Esophagus mucosa (tissue), 1 donor: ENCODE results near the gene CDHR5. TPM values are rescaled to one million over a fixed set of nuclear protein-coding genes. Genes with fewer than 3 reads are reported as not detected.

Source experiments
- total RNA-seq: library from RNA; stranded (reverse); gene quantifications from one replicate; pipeline ENCODE4 v1.2.4, GENCODE V29; 2023
- donor health status: DM: yes; HTN: yes; CAD: no.

The CDHR5 gene
- total RNA-seq, 1 donor from 2014 or later, result not detected

Other genes starting within 250 kb of the CDHR5 start
- 359 TPM for gene PKP3, start 230.7 kb downstream of the CDHR5 start, total RNA-seq
- 15.4 TPM for gene SIGIRR, start 210.0 kb downstream of the CDHR5 start, total RNA-seq
- 12.8 TPM for gene ANO9, start 182.9 kb downstream of the CDHR5 start, total RNA-seq
- 12.0 TPM for gene PTDSS2, start 174.7 kb downstream of the CDHR5 start, total RNA-seq
- gene RNH1, start 117.7 kb downstream of the CDHR5 start, total RNA-seq, result 152 TPM
- 118 TPM for gene HRAS, start 89.4 kb downstream of the CDHR5 start, total RNA-seq
- gene LRRC56, start 87.4 kb downstream of the CDHR5 start, total RNA-seq, result 1.3 TPM
- gene LMNTD2, start 64.2 kb downstream of the CDHR5 start, total RNA-seq, result 3.0 TPM
- 19.6 TPM for gene RASSF7, start 64.0 kb downstream of the CDHR5 start, total RNA-seq
- 17.6 TPM for gene PHRF1, start 48.5 kb downstream of the CDHR5 start, total RNA-seq
- 19.5 TPM for gene IRF7, start 9.0 kb downstream of the CDHR5 start, total RNA-seq
- not detected for gene SCT, start 2.2 kb upstream of the CDHR5 start, total RNA-seq
- gene DRD4, start 12.3 kb upstream of the CDHR5 start, total RNA-seq, result 0.16 TPM
- 23.8 TPM for gene DEAF1, start 70.3 kb upstream of the CDHR5 start, total RNA-seq
- 15.7 TPM for gene TMEM80, start 70.9 kb upstream of the CDHR5 start, total RNA-seq
- 259 TPM for gene EPS8L2, start 81.3 kb upstream of the CDHR5 start, total RNA-seq
- 263 TPM for gene TALDO1, start 122.5 kb upstream of the CDHR5 start, total RNA-seq
- 38.4 TPM for gene GATD1, start 152.5 kb upstream of the CDHR5 start, total RNA-seq
- not detected for gene CEND1, start 165.1 kb upstream of the CDHR5 start, total RNA-seq
- gene SLC25A22, start 173.3 kb upstream of the CDHR5 start, total RNA-seq, result 11.0 TPM
- gene PIDD1, start 180.3 kb upstream of the CDHR5 start, total RNA-seq, result 7.6 TPM
- gene RPLP2, start 185.0 kb upstream of the CDHR5 start, total RNA-seq, result 2,043 TPM
- gene PNPLA2, start 194.0 kb upstream of the CDHR5 start, total RNA-seq, result 24.5 TPM
- gene CRACR2B, start 203.0 kb upstream of the CDHR5 start, total RNA-seq, result 3.3 TPM
- gene CD151, start 208.0 kb upstream of the CDHR5 start, total RNA-seq, result 109 TPM
- 177 TPM for gene POLR2L, start 217.6 kb upstream of the CDHR5 start, total RNA-seq
- gene TSPAN4, start 217.9 kb upstream of the CDHR5 start, total RNA-seq, result 8.4 TPM